ENCODE measurements around the gene TPPP2. TPM values are rescaled to one million over a fixed set of nuclear protein-coding genes. Genes with fewer than 3 reads are reported as not detected.

TPPP2 gene
- total RNA-seq, 4 donors from 2014 or later = not detected

GRCh38 chr14:20988717-20989470, 41.1 kb upstream of the TPPP2 start:
- Histone ChIP-seq H3K27ac (peak overlapping the region; percentile 81 to 89 (median 85)), H3K4me1 (peaks cover 8 to 35% (median 9%) of the 10 kb centered on the region in 3 donors), H3K36me3 (peaks cover 0 to 22% of the 10 kb centered on the region in 2 donors), H3K27me3 (no peaks in the 10 kb centered on the region), H3K9me3 (no peaks in the 10 kb centered on the region), H3K4me3 (peak overlapping the region; percentile 71 to 82)
- TF ChIP-seq POLR2A (IDR thresholded peaks at IDR 0.05) = no peak
- TF ChIP-seq POLR2AphosphoS5 (IDR thresholded peaks at IDR 0.05) = no peak
- TF ChIP-seq EP300 (IDR thresholded peaks at IDR 0.05) = no peak
- no peak for TF ChIP-seq CTCF (IDR thresholded peaks at IDR 0.05)
- WGBS, 2 donors (ENCODE audit: low coverage in 1 of 2) = 51 to 94% methylated on average over 3 to 7 of the region's 15 CpGs
- no peak for ATAC-seq

GRCh38 chr14:20989471-20989786, 40.6 kb upstream of the TPPP2 start:
- no peaks in the 10 kb centered on the region for H3K27me3 ChIP-seq
- H3K27ac ChIP-seq = peak overlapping the region; percentile 81 to 89 (median 85)
- TF ChIP-seq POLR2AphosphoS5 (IDR thresholded peaks at IDR 0.05) = no peak
- no peak for TF ChIP-seq POLR2A (IDR thresholded peaks at IDR 0.05)
- TF ChIP-seq CTCF (IDR thresholded peaks at IDR 0.05) = no peak
- no peak for TF ChIP-seq EP300 (IDR thresholded peaks at IDR 0.05)

GRCh38 chr14:20989787-20990600, 40.0 kb upstream of the TPPP2 start, which contains the start of gene METTL17:
TSS of gene METTL17 (plus strand) at chr14:20989980. CDS start at chr14:20990003, 23 bp downstream.
- peak; percentile 51 to 52 for TF ChIP-seq POLR2A (IDR thresholded peaks at IDR 0.05)
- TF ChIP-seq POLR2AphosphoS5 (IDR thresholded peaks at IDR 0.05) = peak; percentile 75
- peak in 1 of 4 experiments; percentile 1 for TF ChIP-seq CTCF (IDR thresholded peaks at IDR 0.05)
- TF ChIP-seq EP300 (IDR thresholded peaks at IDR 0.05) = no peak
- peaks cover 8 to 35% (median 9%) of the 10 kb centered on the region in 3 donors for H3K4me1 ChIP-seq
- no peaks in the 10 kb centered on the region for H3K27me3 ChIP-seq
- H3K9me3 ChIP-seq = no peaks in the 10 kb centered on the region
- peak; percentile 96 for ATAC-seq
- WGBS, 2 donors (ENCODE audit: low coverage in 1 of 2) = 0% methylated on average over 3 of the region's 42 CpGs
- peak within 1 kb of the TSS; percentile 71 to 82 for H3K4me3 ChIP-seq
- peaks cover under 1 to 33% of the 10 kb centered on the region in 2 donors for H3K36me3 ChIP-seq
- peak within 1 kb of the TSS; percentile 81 to 89 (median 85) for H3K27ac ChIP-seq

More at GRCh38 chr14:20989471-20989786, 40.6 kb upstream of the TPPP2 start:
- no peaks in the 10 kb centered on the region for H3K9me3 ChIP-seq
- 0% methylated on average over 3 to 9 of the region's 11 CpGs for WGBS, 2 donors (ENCODE audit: low coverage in 1 of 2)
- H3K4me3 ChIP-seq = peak overlapping the region; percentile 71 to 82
- no peak for ATAC-seq
- peaks cover 8 to 35% (median 9%) of the 10 kb centered on the region in 3 donors for H3K4me1 ChIP-seq
- H3K36me3 ChIP-seq = peaks cover 0 to 27% of the 10 kb centered on the region in 2 donors

- 77 to 83% methylated on average over 7 to 10 of the region's 14 CpGs for WGBS, 2 donors (ENCODE audit: low coverage in 1 of 2)
- H3K4me1 ChIP-seq = peaks cover 0 to 11% (median 0%) of the 10 kb centered on the region in 3 donors
- H3K36me3 ChIP-seq = peaks cover 8 to 61% of the 10 kb centered on the region in 2 donors
- no peaks in the 10 kb centered on the region for H3K9me3 ChIP-seq
- TF ChIP-seq EP300 (IDR thresholded peaks at IDR 0.05) = no peak
- TF ChIP-seq POLR2AphosphoS5 (IDR thresholded peaks at IDR 0.05) = no peak
- no peak for TF ChIP-seq CTCF (IDR thresholded peaks at IDR 0.05)
- TF ChIP-seq POLR2A (IDR thresholded peaks at IDR 0.05) = no peak
- no peaks in the 10 kb centered on the region for H3K27me3 ChIP-seq
- no peak overlapping the region for H3K27ac ChIP-seq
- no peak overlapping the region for H3K4me3 ChIP-seq
- ATAC-seq = no peak
Measured at GRCh38 chr14:20996521-20996920, 33.5 kb upstream of the TPPP2 start.

Data from gastroesophageal sphincter (tissue), 4 donors.